ENCODE measurements around the gene PDAP1.
"Not testable (repeated sequence)": the region's sequence is repeated elsewhere in the genome, so short reads cannot be mapped to it uniquely, and the experiment has no call there.

PDAP1 gene

DNA sequence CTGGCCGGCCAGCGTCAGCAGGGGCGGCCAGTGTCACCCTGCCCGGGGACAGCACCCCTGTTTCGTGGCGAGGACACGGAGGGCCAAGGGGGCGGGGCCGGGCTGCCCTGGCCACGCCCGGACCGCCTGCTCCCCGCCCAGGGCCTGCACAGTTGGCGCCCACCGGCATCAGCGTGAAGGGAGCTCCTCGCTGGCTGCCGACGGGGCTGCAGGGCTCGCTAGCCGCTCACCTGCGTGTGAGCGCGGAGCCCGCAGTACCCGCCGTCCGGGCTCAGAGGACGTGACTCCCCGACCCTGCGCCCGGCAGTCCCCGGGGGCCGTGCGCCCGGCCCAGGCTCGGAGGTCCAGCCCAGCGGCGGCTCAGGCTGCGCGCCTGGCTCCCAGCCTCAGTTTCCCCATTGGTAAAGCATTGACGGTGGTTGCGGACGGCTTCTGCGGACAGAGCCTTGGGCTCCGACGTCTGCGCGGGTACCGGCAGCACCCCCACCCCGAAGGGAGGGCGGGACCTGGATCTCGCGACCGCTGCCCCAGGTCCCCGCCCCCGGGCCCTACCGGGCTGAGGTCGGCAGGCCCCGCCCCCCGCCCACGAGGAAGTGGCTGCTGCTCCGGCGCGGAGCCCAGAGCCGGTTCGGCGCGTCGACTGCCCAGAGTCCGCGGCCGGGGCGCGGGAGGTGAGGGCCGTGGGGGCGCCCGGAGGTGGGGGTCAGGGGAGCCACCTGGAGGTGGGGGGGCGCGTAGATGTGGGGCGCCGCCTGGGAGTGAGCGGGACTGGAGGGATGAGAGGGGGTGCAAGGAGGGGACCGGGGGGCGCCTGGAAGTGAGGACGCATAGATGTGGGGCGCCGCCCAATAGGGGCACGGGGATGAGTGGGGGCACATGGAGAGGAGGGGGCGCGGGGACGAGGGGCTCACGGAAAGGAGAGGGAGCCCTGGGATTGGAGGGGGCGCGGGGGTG is 34.0 kb downstream of the PDAP1 start, which contains the start of gene ARPC1B:
Gene ARPC1B (plus strand): TSS at position 620 of the 954 bp plus-strand sequence. CDS start 10,985 bp downstream, outside the sequence.
- DNase-seq = peak; percentile 91

DNA sequence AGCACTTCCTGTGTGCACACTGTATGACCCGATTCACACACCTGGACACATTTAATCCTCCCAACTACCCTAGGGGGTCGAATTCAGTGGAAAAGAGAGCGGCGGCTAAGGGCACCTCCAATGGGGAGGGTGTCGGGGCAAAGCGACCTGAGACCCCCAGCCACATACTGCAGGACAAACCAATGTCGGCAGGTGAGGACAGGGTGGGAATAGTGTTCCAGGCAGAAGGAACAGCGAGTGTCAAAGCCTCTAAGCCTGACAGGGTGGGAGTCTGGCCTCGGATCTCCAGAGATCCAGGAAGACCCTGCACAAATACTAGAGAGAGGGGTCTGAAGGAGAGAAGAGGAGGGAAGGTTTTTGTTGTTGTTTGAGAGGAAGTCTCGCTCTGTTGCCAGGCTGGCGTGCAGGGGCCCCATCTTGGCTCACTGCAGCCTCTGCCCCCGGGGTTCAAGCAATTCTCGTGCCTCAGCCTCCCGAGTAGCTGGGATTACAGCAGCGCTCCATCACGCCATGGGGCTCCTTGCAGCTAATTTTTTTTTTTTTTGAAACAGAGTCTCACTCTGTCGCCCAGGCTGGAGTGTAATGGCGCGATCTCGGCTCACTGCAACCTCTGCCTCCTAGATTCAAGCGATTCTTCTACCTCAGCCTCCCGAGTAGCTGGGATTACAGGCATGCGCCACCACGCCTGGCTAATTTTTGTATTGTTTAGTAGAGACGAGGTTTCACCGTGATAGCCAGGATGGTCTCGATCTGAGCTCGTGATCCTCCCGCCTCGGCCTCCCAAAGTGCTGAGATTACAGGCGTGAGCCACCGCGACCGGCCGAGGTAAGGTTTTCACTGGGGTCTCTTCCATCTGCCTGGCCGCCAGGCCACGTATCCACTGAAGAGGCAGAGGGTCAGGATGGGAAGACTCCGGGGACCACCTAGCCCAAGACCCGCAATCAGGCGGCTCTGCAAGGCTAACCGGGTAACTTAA is 35.0 kb downstream of the PDAP1 start:
- no peak for DNase-seq

- peak; percentile 85 for DNase-seq
Measured at GRCh38 chr7:99372275-99373090, 35.9 kb downstream of the PDAP1 start.

DNA sequence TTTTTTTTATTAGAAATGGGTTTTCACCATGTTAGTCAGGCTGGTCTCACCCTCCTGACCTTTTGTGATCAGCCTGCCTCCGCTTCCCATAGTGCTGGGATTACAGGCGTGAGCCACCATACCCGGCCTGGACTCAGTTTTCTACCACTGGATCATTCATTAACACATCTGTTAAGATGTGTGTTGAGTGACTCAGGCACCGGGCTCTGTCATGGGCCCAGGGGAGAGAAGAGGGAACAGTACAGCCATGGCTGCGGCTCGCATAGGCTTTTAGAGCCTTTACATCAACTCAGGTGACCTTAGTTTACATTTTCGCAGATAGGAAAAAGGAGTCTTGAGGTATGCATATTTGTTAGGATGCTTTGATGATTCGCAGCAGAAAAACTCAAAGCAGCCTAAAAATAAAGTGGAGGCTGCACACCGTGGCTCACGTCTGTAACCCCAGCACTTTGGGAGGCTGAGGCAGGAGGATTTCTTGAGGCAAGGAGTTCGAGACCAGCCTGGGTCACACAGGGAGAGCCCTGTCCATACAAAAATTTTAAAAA is 36.9 kb downstream of the PDAP1 start:
- DNase-seq = no peak

DNA sequence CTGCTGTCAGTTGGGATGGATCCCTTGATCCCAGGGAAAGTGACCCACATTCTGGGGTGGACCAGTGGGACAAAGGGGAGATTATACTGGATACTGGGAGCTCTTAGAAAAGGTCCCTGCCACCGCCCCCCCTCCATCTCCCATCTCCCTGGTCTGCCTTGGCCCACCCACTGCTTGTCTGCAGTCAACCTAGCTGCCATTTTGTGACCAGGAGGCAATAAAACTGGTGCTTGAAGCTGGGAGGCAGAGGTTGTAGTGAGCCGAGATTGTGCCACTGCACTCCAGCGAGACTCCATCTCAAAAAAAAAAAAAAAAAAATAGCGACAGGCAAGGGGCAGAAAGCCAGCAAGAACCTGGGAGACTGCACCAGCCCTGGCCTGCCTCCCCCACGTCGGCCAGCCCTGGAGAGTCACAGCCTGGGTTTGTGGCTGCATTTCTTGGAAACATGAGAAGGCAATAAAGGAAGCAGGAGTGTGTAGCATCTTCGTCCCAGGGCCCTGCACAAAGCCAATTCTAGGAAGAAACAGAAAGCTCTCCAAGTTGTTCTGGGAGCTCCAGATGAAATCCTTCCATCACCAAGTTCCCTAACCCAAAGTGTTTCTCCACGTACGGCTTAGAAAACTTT is 38.5 kb downstream of the PDAP1 start:
- no peak for DNase-seq

DNA sequence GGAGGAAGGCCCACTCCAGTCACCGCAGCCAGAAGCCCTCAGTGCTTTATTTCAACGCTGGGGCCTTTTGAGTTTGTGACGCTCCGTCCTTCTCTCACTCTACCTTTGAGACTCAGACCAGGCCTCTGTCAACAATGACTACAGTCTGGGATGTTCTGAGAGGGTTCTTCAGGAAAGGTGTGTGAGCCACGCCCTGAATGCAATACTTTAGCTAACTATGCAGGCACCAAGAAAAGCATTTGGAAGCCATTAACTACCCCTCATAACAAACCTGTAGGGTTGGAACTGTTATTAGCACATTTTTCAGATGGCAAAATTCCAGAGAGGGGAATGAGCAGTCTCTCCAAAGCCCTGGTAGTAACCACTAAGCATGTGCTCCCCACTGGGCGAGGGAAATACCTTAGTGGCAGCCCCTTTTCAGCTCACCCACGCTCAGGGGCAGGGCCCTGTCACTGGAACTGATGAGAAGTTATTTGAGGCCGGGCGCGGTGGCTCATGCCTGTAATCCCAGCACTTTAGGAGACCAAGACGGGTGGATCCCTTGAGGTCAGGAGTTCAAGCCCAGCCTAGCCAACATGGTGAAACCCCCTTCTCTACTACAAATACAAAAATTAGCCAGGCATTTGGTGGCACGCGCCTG is 39.5 kb downstream of the PDAP1 start:
- DNase-seq = peak; percentile 61

GRCh38 chr7:99366646-99367045 is 41.8 kb downstream of the PDAP1 start:
- DNase-seq = peak; percentile 48

DNA sequence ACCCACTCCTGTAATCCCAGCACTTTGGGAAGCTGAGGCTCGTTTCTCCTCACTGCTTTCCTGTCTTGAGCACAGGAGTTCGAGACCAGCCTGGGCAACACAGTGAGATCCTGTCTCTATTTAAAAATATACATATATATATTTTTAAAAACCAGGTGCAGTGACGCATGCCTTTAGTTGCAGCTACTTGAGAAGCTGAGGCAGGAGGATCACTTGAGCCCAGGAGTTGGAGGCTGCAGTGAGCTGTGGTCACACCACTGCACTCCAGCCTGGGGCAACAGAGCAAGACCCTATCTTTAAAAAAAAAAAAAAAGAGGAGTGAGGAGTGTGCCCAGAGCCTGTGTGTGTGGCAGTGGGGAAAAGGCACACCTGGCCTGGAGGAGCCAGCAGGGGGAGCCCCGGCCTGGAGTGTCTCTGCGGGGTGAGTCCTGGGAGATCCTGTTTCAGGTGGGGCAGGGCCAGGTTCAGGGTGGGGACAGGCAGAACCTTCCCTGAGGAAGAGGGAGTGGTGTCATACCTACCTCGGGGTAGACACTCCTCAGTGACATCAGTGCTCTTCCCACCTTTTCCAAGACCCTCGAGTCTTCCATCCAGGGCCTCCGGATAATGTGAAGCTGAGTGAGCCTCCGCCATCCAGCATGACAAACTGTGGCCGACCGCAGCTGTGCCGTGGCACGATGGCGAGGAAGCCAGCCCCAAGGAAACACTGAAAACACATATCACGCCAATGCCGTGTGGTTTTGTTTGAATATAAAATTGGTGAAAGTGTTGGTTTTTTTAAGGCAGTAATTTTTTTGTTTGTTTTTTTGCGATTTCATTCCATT is 42.9 kb downstream of the PDAP1 start:
- peak; percentile 87 for DNase-seq

GRCh38 chr7:99363286-99363685 is 45.1 kb downstream of the PDAP1 start:
- no peak for DNase-seq

- no peak for DNase-seq
Measured at GRCh38 chr7:99362801-99363200, 45.6 kb downstream of the PDAP1 start.

DNA sequence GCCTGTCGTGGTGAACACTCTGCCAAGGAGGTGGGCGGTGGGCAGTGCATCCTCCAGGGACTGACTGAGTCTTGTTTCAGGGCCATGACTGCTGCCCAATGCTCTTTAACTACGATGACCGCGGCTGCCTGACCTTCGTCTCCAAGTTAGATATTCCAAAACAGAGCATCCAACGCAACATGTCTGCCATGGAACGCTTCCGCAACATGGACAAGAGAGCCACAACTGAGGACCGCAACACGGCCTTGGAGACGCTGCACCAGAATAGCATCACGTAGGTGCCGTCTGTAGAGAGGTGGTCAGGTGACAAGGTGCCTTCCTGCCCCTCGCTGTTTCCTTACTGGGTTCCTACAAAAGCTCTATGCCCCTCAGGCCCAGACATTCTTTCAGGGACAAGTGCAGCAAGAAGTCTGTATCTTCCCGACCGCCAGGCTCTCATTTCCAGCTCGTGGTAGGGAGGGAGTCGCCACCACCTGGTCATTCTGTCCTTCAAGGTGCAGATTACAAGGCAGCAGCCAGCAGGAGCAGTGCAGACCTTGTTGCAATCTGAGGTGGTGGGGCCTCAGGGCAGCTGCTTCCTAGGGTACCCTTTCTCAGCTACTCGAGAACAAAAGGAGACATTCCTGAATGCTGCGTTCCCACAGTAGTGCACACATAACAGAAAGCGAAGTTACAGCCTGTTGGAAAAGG is 48.8 kb downstream of the PDAP1 start:
- peak; percentile 76 for DNase-seq

DNA sequence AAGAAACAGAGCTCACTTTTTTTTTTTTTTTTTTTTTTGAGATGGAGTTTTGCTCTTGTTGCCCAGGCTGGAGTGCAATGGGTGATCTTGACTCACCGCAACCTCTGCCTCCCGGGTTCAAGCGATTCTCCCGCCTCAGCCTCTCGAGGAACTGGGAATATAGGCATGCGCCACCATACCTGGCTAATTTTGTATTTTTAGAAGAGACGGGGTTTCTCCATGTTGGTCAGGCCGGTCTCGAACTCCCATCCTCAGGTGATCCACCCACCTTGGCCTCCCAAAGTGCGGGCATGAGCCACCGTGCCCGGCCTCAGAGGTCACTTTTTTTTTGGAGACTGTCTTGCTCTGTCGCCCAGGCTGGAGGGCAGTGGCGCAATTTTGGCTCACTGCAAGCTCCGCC is 49.9 kb downstream of the PDAP1 start:
- DNase-seq = not testable (repeated sequence)

DNA sequence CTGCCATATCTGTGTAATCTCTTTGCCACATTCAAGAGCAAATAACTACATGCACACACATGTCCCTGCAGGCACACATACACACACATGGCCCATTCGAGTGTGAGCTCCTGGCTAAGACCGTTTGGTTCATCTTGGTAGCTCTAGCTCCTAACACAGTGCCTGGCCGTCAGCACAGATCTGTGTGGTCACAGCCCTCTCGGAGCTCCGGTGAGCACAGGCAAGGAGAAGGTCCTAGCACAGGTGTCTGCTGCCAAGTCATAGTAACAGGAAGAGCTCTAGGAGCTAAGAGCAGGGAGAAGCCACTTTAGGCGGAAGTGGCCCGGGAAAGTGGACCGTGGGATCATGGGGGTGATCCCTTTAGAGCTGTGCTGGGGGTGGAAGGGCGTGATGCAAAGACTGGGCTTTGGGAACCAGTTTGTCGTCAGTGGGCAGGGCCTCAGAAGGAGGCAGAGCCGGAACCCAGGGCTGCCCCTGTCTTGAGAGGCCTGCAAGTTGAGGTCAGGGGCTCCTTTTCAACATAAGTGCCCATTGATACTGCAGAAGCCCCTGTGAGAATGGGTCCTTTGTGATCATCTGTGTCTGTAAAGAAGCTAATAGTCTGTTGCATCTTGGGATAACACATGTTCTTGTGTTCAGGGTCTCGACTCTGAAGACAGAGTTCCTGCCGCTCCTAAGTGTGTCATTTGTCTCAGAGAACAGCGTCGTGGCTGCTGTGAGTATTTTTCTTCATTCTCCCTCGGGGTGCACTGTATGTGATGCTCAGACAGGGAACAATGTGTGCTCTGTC is 50.5 kb downstream of the PDAP1 start:
- DNase-seq = peak; percentile 78

DNA sequence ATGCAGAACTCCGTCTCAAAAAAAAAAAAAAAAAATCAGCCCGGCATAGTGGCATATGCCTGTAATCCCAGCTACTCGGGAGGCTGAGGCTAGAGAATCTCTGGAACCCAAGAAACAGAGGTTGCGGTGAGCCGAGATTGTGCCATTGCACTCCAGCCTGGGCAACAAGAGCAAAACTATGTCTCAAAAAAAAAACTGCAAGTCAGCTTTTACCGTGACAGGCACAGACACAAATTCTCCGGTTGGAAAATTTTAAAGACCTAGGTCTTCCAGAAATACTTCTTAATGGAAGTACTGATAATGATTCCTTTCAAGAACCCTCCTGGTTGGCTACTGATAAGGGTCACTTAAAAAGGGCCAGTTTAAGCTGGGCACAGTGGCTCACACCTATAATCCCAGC is 53.3 kb downstream of the PDAP1 start:
- DNase-seq = no peak

DNA sequence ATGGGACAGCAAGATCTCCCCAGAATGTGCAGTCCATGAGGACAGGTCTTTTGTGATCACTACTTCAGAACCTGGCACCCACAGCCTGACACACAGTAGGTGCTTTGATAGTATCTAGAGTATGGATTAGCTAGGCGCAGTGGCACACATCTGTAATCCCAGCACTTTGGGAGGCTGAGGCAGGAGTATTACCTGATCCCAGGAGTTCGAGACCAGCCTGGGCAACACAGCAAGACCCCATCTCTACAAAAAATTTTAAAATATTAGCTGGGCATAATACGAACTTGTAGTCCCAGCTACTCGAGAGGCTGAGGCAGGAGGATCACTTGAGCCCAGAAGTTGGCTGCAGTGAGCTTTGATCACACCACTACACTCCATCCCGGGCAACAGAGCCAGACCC is 56.1 kb downstream of the PDAP1 start:
- no peak for DNase-seq

- DNase-seq = not testable (repeated sequence)
Measured at GRCh38 chr7:99350641-99351040, 57.8 kb downstream of the PDAP1 start.
